ENCODE measurements around the gene ECI1. TPM values are rescaled to one million over a fixed set of nuclear protein-coding genes. Genes with fewer than 3 reads are reported as not detected.

ECI1 gene
- total RNA-seq, 1 donor from 2014 or later, result 50.9 TPM

DNA sequence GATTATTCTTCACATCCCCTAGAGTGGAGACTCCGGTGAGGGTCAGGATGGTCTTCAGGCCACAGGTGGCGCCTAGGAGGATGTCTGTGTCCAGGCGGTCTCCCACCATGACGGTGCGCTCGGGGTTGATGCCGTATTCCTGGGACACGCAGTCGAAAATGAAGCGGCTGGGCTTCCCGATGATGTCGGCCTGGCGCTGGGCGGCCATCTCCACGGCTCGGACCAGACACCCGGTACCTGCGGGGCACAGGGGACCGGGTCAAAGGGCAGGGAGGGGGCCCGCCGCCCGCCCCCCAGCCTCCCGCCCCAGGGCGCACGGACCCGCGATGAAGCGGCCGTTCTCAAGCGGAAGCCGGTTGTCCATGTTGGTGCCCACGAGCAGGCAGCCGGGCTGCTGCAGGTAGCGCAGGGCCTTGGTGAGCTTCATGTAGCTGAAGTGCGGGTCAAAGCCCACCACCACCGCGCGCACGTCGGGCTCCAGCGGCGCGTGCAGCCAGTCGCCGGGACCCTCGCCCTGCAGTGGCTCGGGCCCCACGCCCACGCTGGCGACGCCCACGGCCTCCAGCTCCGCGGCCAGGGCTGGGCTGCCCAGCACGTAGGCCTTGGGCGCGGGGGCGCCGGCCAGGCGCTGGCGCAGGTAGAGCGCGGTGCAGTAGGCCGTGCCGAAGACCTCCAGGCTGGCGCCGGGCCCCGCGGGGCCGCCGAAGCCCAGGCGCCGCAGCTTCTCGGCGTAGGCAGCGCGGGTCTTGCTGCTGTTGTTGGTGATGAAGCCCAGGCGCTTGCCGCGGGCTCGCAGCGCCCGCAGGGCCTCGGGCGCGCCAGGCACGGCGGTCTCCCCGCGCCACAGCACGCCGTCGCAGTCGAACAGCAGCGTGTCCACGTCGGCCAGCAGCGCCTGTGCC lies 37.3 kb downstream of the ECI1 start:
- Mint-ChIP-seq H3K4me1 (ENCODE audit: low read depth, unreplicated experiment) (peaks cover 11% of the 10 kb centered on the region), H3K27ac (ENCODE audit: unreplicated experiment) (peak overlapping the region; percentile 18), H3K9me3 (ENCODE audit: unreplicated experiment) (peaks cover 2% of the 10 kb centered on the region), H3K36me3 (ENCODE audit: unreplicated experiment) (no peaks in the 10 kb centered on the region), H3K27me3 (ENCODE audit: unreplicated experiment) (peaks cover 10% of the 10 kb centered on the region), H3K4me3 (ENCODE audit: unreplicated experiment) (peak overlapping the region; percentile 83)
- TF ChIP-seq, protein P1, sequence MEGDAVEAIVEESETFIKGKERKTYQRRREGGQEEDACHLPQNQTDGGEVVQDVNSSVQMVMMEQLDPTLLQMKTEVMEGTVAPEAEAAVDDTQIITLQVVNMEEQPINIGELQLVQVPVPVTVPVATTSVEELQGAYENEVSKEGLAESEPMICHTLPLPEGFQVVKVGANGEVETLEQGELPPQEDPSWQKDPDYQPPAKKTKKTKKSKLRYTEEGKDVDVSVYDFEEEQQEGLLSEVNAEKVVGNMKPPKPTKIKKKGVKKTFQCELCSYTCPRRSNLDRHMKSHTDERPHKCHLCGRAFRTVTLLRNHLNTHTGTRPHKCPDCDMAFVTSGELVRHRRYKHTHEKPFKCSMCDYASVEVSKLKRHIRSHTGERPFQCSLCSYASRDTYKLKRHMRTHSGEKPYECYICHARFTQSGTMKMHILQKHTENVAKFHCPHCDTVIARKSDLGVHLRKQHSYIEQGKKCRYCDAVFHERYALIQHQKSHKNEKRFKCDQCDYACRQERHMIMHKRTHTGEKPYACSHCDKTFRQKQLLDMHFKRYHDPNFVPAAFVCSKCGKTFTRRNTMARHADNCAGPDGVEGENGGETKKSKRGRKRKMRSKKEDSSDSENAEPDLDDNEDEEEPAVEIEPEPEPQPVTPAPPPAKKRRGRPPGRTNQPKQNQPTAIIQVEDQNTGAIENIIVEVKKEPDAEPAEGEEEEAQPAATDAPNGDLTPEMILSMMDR (IDR thresholded peaks at IDR 0.05; ENCODE audit: partially characterized antibody, unreplicated experiment), result no peak
- no peak for DNase-seq

DNA sequence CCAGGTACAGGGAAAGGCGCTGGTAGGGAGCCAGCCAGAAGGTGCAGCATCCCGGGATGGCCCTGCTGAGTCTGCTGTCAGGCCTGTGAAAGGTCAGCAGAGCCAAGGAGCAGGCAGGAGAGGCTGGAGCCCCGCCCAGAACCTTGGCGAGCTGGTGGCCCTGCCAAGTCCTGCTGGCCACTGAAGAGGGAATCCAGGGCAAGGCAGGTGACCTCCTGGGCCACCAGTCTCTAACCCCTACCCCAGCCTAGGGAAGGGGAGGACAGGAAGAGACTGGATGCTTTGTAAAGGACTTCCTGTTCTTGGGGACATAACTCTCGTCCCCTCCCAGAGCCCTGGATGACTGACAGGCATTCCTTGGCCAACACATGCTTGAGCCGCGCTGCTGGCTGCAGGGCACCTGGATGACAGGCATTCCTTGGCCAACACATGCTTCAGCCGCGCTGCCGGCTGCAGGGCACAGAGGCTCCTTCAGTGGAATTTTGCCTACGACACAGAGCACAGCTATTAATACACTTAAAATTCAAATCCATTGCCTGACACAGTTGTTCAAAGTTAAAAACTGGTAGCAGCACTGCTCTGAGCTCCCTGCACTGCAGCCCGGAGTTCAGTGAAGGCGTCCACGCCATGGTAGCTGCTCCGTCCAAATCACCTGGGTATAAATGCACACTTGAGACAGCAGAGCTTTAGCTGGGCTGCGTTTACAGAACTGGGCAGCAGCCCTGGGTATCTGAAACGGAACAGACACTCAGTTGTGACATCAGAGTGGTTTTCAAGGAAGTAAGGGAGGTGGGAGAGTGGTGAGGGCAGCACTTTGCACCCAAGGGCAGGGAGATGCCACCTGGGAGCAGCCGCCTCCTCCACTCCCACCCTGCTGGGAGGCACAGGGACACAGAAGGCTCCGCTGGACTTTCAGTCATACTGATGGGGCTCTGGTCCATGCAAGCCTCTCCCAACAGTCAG lies 38.7 kb downstream of the ECI1 start:
- Mint-ChIP-seq H3K27ac (ENCODE audit: unreplicated experiment) (peak overlapping the region; percentile 28), H3K4me3 (ENCODE audit: unreplicated experiment) (peak overlapping the region; percentile 83), H3K4me1 (ENCODE audit: low read depth, unreplicated experiment) (peaks cover 12% of the 10 kb centered on the region)

DNA sequence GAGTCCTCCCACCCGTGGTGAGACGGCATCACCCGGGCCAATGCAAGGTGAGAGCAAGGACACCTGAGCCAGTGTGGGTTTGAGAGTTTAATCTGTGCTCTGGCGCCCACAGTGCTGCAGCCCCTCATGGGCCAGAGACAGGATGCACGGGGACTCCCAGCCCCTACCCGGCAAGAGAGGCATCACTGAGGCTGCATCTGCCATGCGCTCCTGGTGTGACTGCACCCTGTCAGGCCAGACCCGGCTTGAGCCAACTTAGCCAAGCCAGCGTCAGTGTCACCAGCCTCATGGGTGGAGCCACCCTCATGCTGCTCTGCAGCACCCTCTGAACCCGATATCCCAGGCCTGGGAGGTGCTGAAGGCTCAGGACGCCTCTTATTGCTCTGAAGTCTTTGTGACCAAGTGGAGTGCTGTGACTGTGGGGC lies 39.5 kb downstream of the ECI1 start:
- Mint-ChIP-seq H3K27ac (ENCODE audit: unreplicated experiment) (no peak overlapping the region), H3K36me3 (ENCODE audit: unreplicated experiment) (no peaks in the 10 kb centered on the region), H3K4me1 (ENCODE audit: low read depth, unreplicated experiment) (peaks cover 15% of the 10 kb centered on the region), H3K4me3 (ENCODE audit: unreplicated experiment) (peak overlapping the region; percentile 46), H3K27me3 (ENCODE audit: unreplicated experiment) (peaks cover 15% of the 10 kb centered on the region), H3K9me3 (ENCODE audit: unreplicated experiment) (peaks cover 7% of the 10 kb centered on the region)
- DNase-seq, result no peak
- TF ChIP-seq, protein P1 (IDR thresholded peaks at IDR 0.05; ENCODE audit: partially characterized antibody, unreplicated experiment), result no peak

More for the DNA sequence above, 38.7 kb downstream of the ECI1 start:
- Mint-ChIP-seq H3K36me3 (ENCODE audit: unreplicated experiment) (no peaks in the 10 kb centered on the region), H3K27me3 (ENCODE audit: unreplicated experiment) (peaks cover 11% of the 10 kb centered on the region), H3K9me3 (ENCODE audit: unreplicated experiment) (peaks cover 4% of the 10 kb centered on the region)
- TF ChIP-seq, protein P1 (IDR thresholded peaks at IDR 0.05; ENCODE audit: partially characterized antibody, unreplicated experiment), result no peak
- DNase-seq, result no peak

DNA sequence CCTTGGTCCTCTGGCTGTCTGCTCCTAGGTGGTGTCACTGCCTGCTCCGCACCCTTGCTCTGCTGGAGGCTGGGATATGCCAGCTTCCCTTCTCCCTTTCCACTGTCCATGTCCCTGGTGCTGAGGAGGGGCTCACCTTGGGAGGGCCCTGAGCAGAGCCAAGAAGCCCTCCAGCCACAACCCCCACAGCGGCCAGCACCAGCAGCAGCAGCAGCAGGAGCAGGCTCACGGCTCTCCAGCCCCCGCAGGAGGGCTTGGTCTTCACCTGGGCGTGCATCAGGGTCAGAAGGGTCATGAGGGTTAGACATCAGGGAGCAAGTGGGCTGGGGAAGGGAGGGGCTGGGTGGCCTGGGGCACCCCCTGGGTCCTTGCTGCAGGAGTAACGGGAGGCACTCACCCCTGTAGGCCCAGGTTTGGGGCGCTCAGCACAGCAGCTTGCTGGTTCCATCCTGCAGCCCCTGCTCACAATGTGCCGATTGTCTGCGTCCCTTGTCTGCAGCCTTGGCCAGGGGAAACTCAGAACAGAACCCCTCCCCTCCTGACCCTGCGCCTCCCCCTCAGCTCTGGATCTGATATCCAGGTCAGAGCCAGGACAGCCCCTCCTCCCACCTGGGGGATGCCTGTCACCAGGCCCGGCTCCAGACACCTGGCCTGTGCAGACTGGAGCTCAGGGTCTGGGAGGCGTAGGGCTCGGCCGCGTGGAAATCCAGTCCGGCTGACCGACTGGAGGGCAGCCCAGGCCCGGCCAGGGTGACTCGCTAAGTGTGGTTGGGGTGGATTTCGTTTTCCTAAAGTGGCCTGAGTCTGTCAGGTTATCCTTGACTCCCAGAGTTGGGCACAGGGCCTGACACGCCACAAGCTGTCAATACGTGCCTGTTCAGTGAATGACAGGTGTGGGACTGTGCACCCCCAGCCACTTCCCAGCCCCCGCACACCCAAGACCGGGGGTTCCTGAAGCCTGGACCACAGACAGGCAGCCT lies 40.7 kb downstream of the ECI1 start, which contains the start of gene BRICD5:
BRICD5 (minus strand) TSS at position 478 of the 980 bp plus-strand sequence; CDS start at position 448, 30 bp downstream.
- H3K27me3 Mint-ChIP-seq (ENCODE audit: unreplicated experiment), result peaks cover 15% of the 10 kb centered on the region
- peaks cover 18% of the 10 kb centered on the region for H3K4me1 Mint-ChIP-seq (ENCODE audit: low read depth, unreplicated experiment)
- DNase-seq, result no peak
- H3K27ac Mint-ChIP-seq (ENCODE audit: unreplicated experiment), result no peak within 1 kb of the TSS
- peaks cover 9% of the 10 kb centered on the region for H3K9me3 Mint-ChIP-seq (ENCODE audit: unreplicated experiment)
- no peak within 1 kb of the TSS for H3K4me3 Mint-ChIP-seq (ENCODE audit: unreplicated experiment)
- TF ChIP-seq, protein P1 (IDR thresholded peaks at IDR 0.05; ENCODE audit: partially characterized antibody, unreplicated experiment), result no peak
- H3K36me3 Mint-ChIP-seq (ENCODE audit: unreplicated experiment), result no peaks in the 10 kb centered on the region
